Suppressor macrophage (primary cell): Measurements from ENCODE around the gene NMRK2.
"Not testable (repeated sequence)": the region's sequence is repeated elsewhere in the genome, so short reads cannot be mapped to it uniquely, and the experiment has no call there.

Experiments used
- DNase-seq, 4 experiments: peaks; one replicate each; pipeline ENCODE4 v3.0.0-alpha.2; 2020 to 2022
- total RNA-seq, 17 experiments: gene quantifications; one replicate each; lab custom pipeline; 2026; ENCODE audit warnings: mixed read lengths in 6 of 17, inconsistent platforms in 3 of 17; lab: John Stamatoyannopoulos, UW

The NMRK2 gene
- 1.4 to 8.5 (median 4.8) reads per million in 17 experiments for total RNA-seq

- peak; percentile 38 to 59 (median 54) for DNase-seq
These were observed at the start of gene NMRK2 for GRCh38 chr19:3932931-3933810. TSS of gene NMRK2 (plus strand) at chr19:3933069. CDS start at chr19:3933672, 603 bp downstream.

- DNase-seq = no peak
These were observed 42.3 kb upstream of the NMRK2 start for GRCh38 chr19:3890591-3890990.

GRCh38 chr19:3893509-3894179, 39.2 kb upstream of the NMRK2 start:
- no peak for DNase-seq

GRCh38 chr19:3894959-3895358, 37.9 kb upstream of the NMRK2 start:
- not testable (repeated sequence) for DNase-seq

- no peak for DNase-seq
These were observed 37.1 kb upstream of the NMRK2 start for GRCh38 chr19:3895788-3896187.

- DNase-seq = no peak
These were observed 34.9 kb upstream of the NMRK2 start for GRCh38 chr19:3897936-3898335.

- no peak for DNase-seq
These were observed 34.4 kb upstream of the NMRK2 start for GRCh38 chr19:3898426-3898825.

- DNase-seq = no peak
These were observed 33.2 kb upstream of the NMRK2 start for GRCh38 chr19:3899531-3900294.

- no peak for DNase-seq
These were observed 30.4 kb upstream of the NMRK2 start for GRCh38 chr19:3902317-3902973.

- no peak for DNase-seq
These were observed 28.6 kb upstream of the NMRK2 start for GRCh38 chr19:3904233-3904632.

GRCh38 chr19:3907626-3908265, 25.1 kb upstream of the NMRK2 start:
- no peak for DNase-seq

GRCh38 chr19:3908266-3909054, 24.4 kb upstream of the NMRK2 start:
- no peak for DNase-seq

- no peak for DNase-seq
These were observed 22.8 kb upstream of the NMRK2 start for GRCh38 chr19:3910105-3910504.

- DNase-seq = no peak
These were observed 18.7 kb upstream of the NMRK2 start for GRCh38 chr19:3914199-3914598.

- no peak for DNase-seq
These were observed 16.8 kb upstream of the NMRK2 start for GRCh38 chr19:3916033-3916432.

- no peak for DNase-seq
These were observed 13.1 kb upstream of the NMRK2 start for GRCh38 chr19:3919793-3920192.

- DNase-seq = no peak
These were observed 9.6 kb upstream of the NMRK2 start for GRCh38 chr19:3923096-3923758.

GRCh38 chr19:3923912-3924311, 9.0 kb upstream of the NMRK2 start:
- DNase-seq = no peak

GRCh38 chr19:3931041-3931440, 1.8 kb upstream of the NMRK2 start:
- no peak for DNase-seq
